ENCODE results near the gene RYK. TPM values are rescaled to one million over a fixed set of nuclear protein-coding genes. Genes with fewer than 3 reads are reported as not detected.

RYK gene
- total RNA-seq, 4 donors from 2014 or later: 20.2 to 91.1 (median 61.6) TPM

- no peaks in the 10 kb centered on the region for H3K27me3 ChIP-seq
- no peaks in the 10 kb centered on the region for H3K9me3 ChIP-seq
- intact Hi-C loops (cut with DNase I; ENCODE audit: low total_unique reads) (no loop called here), in situ Hi-C loops (cut with MboI; ENCODE audit: low pct_ligation_motif_present in 1 of 4, low pct_unique_long_range_greater_than_20kb in 1 of 4, low sequenced_read_pairs in 3 of 4) (no loop called here)
- no peak for DNase-seq
- no peak overlapping the region for H3K4me3 ChIP-seq
- H3K36me3 ChIP-seq: no peaks in the 10 kb centered on the region
- no peak for TF ChIP-seq CTCF (IDR thresholded peaks at IDR 0.05)
- no peak for TF ChIP-seq POLR2A (IDR thresholded peaks at IDR 0.05)
- TF ChIP-seq POLR2AphosphoS5 (IDR thresholded peaks at IDR 0.05): no peak
- TF ChIP-seq EP300 (IDR thresholded peaks at IDR 0.05; ENCODE audit: low read depth): no peak
- H3K4me1 ChIP-seq: peaks cover 0 to 50% (median 19%) of the 10 kb centered on the region in 4 donors
- H3K27ac ChIP-seq: no peak overlapping the region
Observed at GRCh38 chr3:134232151-134232550, 18.5 kb downstream of the RYK start.

GRCh38 chr3:134231131-134231530 lies 19.5 kb downstream of the RYK start:
- intact Hi-C loops (cut with DNase I; ENCODE audit: low total_unique reads): no loop called here
- in situ Hi-C loops (cut with MboI; ENCODE audit: low pct_ligation_motif_present in 1 of 4, low pct_unique_long_range_greater_than_20kb in 1 of 4, low sequenced_read_pairs in 3 of 4): no loop called here
- Histone ChIP-seq H3K27ac (no peak overlapping the region), H3K4me3 (no peak overlapping the region), H3K4me1 (peaks cover 0 to 40% (median 10%) of the 10 kb centered on the region in 4 donors), H3K9me3 (no peaks in the 10 kb centered on the region), H3K36me3 (no peaks in the 10 kb centered on the region), H3K27me3 (no peaks in the 10 kb centered on the region)
- DNase-seq: no peak
- no peak for TF ChIP-seq POLR2A (IDR thresholded peaks at IDR 0.05)
- no peak for TF ChIP-seq CTCF (IDR thresholded peaks at IDR 0.05)
- no peak for TF ChIP-seq POLR2AphosphoS5 (IDR thresholded peaks at IDR 0.05)
- no peak for TF ChIP-seq EP300 (IDR thresholded peaks at IDR 0.05; ENCODE audit: low read depth)
- WGBS, 2 donors (ENCODE audit: low coverage in 1 of 2): 53 to 75% methylated on average over 3 of the region's 3 CpGs

GRCh38 chr3:134229038-134229437 lies 21.6 kb downstream of the RYK start:
- no peak for TF ChIP-seq POLR2AphosphoS5 (IDR thresholded peaks at IDR 0.05)
- TF ChIP-seq POLR2A (IDR thresholded peaks at IDR 0.05): no peak
- no peak for TF ChIP-seq EP300 (IDR thresholded peaks at IDR 0.05; ENCODE audit: low read depth)
- no peak for TF ChIP-seq CTCF (IDR thresholded peaks at IDR 0.05)
- in situ Hi-C loops (cut with MboI; ENCODE audit: low pct_ligation_motif_present in 1 of 4, low pct_unique_long_range_greater_than_20kb in 1 of 4, low sequenced_read_pairs in 3 of 4) (no loop called here), intact Hi-C loops (cut with DNase I; ENCODE audit: low total_unique reads) (no loop called here)
- peaks cover 0 to 24% (median 9%) of the 10 kb centered on the region in 4 donors for H3K4me1 ChIP-seq
- H3K9me3 ChIP-seq: no peaks in the 10 kb centered on the region
- no peak for DNase-seq
- no peaks in the 10 kb centered on the region for H3K36me3 ChIP-seq
- WGBS, 2 donors (ENCODE audit: low coverage in 1 of 2): 83 to 84% methylated on average over 8 of the region's 8 CpGs
- no peak overlapping the region for H3K4me3 ChIP-seq
- H3K27me3 ChIP-seq: no peaks in the 10 kb centered on the region
- no peak overlapping the region for H3K27ac ChIP-seq

- H3K4me3 ChIP-seq: no peak overlapping the region
- TF ChIP-seq POLR2A (IDR thresholded peaks at IDR 0.05): no peak
- no peak for TF ChIP-seq CTCF (IDR thresholded peaks at IDR 0.05)
- TF ChIP-seq EP300 (IDR thresholded peaks at IDR 0.05; ENCODE audit: low read depth): no peak
- no peak for TF ChIP-seq POLR2AphosphoS5 (IDR thresholded peaks at IDR 0.05)
- in situ Hi-C loops (cut with MboI; ENCODE audit: low pct_ligation_motif_present in 1 of 4, low pct_unique_long_range_greater_than_20kb in 1 of 4, low sequenced_read_pairs in 3 of 4): no loop called here
- H3K27ac ChIP-seq: no peak overlapping the region
- H3K4me1 ChIP-seq: peaks cover 0 to 29% (median 15%) of the 10 kb centered on the region in 4 donors
- WGBS, 2 donors (ENCODE audit: low coverage in 1 of 2): 85 to 95% methylated on average over 2 of the region's 2 CpGs
- intact Hi-C loops (cut with DNase I; ENCODE audit: low total_unique reads): no loop called here
- H3K27me3 ChIP-seq: no peaks in the 10 kb centered on the region
- H3K36me3 ChIP-seq: no peaks in the 10 kb centered on the region
- no peaks in the 10 kb centered on the region for H3K9me3 ChIP-seq
- no peak for DNase-seq
Observed at GRCh38 chr3:134228479-134228878, 22.2 kb downstream of the RYK start.
